HG03565 (cell line): ENCODE results near the gene TBC1D19.

Experiments
- ATAC-seq: cut with Tn5 transposase; IDR thresholded peaks from one replicate; pipeline ENCODE4 v1.9.1; 2021; ENCODE audit warnings: mild to moderate bottlenecking, moderate library complexity; ENCODE audit not compliant: unreplicated experiment

TBC1D19 gene

DNA sequence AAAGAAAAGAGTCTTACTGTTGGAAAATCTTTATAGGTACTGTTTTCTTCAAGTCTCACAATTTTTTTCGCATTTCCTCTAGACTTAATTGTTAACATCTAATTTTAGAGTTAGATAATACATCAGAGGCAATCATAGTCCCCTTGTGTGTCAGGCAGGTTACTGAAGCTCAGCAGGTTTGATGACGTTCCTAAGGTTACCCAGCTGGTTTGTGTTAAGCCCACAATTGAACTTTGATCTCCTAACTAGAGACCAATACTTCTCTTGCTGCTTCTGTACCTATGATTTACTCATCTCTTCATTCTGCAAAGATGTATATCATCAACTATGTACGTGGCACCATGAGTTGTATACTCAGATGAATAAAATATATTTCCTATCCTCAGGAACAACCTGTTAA, 145.1 kb downstream of the TBC1D19 start:
- ATAC-seq = no peak

DNA sequence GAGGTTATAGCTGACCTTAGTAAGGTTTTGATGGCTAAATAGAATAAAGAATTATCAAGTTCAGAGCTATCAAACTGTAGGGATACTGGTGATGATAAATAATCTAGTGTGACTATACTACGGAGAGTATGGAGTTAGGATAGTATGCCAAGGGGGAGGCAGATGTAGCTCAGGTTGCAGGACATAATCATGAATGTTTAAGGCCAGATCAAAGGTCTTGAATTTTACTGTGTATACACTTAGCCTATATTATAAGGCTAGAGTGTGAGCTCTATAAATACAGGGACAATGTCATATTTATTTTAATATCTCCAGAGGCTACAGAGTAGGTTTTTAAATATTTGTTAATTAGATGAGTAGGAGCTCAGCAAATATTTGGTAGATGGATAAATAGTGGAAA, 145.7 kb downstream of the TBC1D19 start:
- no peak for ATAC-seq

DNA sequence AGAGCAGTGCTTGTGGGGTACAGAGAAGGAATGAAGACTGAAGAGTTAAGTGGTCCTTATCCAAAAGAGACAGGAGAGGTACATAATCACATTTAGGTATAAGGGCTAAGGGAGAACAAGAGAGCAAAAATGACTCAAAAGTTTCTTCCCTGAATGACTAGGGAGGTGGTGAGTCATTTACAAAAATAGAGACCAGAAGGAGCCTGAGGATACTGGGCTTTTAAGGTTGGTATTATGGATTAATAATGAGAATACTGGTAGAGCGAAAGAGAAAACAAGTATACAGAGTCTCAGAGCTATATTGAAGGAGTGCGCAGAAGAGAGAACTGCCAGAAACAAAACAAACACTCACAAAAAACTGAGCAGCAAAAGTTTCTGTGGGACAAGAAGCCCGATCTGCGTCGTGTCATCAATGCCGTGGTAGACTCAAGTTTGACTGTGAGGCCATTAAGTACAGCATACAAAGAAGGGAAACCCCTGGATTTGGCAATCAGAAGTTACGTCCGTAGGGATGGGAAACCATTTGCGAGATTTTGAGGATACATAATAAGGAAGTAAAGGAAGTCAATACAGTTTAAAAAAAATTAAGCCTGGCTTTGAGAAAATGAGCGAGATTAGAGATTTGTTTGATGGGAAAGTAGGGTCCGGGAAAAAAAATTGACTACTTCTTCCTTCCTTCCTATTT, 147.6 kb downstream of the TBC1D19 start:
- ATAC-seq = peak; percentile 93

DNA sequence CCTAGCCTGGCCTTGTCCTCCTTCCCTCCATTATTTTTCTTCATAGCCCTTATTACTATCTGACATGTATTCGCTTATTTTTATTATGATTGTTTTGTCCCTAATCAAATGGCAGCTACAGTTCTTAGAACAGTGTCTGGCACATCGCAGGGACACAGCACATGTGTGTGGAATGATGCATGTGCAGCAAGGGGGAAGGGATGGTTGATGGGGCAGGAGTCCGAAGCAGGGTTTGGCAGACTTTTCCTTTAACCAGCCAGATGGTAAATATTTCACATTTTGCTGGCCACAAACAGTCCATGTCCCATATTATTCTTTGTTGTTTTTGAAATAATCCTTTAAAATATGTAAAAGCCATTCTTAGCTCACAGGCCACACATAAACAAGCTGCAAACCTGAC, 148.5 kb downstream of the TBC1D19 start:
- no peak for ATAC-seq

DNA sequence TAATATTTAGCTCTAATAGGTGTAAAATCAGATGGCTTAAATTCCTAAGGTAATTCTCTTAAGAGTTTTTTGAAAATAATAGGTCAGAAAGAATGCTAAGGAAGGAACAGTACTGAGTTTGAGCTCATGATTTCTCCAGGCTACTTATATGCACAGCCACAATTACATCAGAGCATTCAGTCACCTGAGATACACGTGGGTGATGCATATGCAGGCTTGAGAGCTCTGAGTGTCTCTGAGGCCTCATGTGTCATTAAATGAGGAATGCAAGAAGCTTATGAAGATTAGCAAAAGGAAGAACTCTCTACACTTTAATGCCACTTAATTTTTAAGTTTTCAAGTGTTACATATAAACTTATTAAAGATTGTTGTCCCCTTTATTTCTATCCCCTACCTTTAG, 152.7 kb downstream of the TBC1D19 start:
- no peak for ATAC-seq

DNA sequence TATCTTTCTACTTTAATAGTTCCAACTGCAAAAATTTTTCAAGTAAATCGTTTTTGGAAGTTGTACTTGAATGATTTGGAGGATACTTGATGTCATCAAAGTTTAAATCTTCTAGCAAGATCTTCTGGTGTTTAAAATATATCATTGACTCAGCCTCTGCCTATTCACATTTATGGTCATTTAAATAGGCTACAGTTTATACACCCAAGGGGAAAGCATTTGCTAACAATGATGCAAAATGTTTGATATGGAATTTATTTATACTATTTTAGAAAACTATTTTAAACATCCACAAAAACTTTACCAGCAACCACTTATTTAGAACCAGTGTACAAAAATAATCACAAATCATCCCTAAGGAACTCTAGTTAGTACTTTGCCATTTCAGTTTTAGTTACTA, 153.5 kb downstream of the TBC1D19 start:
- ATAC-seq = no peak

DNA sequence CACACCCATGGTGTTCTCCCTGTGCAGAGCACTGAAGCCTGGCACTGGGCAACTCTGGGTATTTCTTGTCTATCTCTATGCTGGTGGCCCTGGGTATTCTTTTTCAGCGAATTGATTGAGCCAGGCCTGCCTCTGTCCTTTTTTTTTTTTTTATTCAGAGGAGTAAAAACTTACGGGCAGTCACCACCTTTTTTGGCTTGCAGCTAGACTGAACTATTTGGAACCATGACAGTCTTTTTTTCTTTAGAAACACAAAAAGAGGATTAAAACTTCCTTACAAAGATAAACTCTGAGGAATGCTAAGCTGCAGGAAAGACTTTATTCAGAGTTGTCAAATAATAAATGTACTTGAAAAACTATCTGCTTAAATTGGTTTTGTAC, 157.6 kb downstream of the TBC1D19 start:
- no peak for ATAC-seq

DNA sequence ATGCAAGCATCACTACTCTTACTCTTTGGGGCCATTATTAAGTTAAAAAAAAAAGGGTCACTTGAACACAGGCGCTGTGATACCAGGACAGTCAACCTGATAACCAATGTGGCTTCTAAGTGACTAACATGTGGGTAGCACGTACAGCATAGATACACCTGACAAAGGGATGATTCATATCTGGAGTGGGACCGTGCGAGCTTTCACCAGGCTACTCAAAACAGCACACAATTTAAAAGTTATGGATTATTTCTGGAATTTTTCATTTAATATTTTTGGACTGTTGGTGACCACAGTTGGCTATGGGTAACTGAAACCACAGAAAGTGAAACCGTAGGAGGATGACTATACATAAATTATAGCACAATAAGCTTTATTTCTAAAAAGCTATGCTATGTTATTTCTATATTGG, 162.9 kb downstream of the TBC1D19 start:
- ATAC-seq = peak; percentile 97

DNA sequence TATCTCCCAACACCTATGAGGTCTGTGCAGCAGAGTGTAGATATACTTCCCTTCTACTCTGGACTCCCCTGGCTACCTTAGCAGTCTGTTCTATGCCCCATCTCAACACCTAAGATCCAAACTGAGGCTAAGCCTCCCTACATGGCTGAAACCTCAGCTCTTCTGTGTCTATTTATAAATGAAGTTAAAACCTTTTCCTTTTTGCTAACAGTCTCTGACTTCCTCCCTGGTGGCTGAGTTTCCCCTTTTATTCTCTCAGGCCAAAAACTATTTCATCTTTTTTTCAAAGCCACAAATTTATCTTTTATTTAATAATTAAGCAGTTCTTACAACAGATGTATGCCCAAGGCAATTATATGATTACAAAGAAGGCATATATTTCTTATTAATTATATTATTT, 164.9 kb downstream of the TBC1D19 start:
- ATAC-seq = no peak

DNA sequence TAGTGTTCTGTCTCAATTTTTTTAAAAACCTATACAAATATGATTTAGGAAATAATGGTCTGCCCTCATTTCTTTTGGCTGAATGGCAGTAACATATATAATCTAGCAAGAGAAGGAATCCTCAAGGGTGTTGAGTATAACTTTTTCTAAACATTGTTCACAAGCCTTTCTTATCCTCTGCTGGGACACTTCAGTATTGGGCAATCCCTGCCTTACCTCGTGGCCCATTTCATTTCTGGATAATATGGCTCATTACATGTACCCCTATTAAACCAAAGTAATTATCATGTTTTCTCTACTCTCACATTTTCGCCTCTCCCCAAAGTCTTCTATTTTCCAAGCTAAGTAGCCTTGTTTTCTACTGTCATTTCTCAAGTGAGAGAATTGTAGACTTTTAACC, 166.0 kb downstream of the TBC1D19 start:
- no peak for ATAC-seq

DNA sequence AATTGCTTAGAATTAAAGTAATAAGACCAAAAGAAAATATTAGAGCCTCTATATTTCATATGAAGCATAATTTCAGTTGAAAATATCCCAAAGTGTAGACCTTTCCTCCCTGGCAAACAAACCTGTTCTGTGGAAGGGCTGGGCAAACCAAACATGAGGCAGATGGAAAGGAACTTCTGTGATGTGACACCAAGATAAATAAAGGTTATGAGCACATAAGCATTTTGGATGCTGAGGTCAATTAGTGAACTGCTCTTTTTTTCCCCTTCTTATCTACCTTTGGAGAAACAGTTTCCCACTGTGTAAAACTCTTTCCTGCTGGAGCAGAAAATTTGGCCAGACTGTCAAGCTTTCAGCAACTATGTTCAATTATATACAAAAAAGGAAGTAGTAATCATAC, 167.1 kb downstream of the TBC1D19 start:
- no peak for ATAC-seq

DNA sequence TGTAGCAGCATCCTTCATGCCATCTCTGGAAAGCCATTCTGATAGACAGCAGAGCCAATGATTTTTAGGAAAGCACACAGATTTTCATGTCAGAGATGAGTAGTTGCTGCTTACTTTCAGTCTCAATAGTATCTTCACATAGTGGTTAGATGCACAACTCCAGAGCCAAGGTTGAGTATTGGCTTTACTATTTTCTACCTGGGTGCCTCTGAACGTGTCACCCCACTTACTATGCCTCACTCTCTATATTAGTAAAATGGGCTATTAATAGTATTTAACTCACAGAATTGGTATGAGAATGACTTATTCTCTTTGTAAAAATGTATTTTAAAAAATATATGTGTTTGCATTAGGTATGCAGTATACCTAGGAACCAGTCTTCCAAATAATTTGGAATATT, 168.0 kb downstream of the TBC1D19 start:
- peak; percentile 94 for ATAC-seq

DNA sequence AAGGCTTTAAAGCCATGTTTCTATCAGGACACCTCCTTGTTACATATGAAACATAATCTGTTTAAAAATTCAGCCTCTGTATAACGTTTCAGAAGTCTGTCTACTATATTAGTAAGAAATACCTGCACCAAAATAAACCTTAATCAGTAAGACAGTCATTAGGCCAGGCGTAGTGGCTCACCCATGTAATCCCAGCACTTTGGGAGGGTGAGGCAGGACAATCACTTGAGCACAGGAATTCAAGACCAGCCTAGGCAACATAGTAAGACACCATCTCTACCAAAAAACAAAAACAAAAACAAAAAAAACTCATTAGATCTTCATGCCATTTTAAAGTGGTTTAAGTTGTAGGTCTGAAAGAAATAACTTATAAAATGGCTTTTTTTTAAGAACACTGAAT, 169.3 kb downstream of the TBC1D19 start:
- no peak for ATAC-seq

DNA sequence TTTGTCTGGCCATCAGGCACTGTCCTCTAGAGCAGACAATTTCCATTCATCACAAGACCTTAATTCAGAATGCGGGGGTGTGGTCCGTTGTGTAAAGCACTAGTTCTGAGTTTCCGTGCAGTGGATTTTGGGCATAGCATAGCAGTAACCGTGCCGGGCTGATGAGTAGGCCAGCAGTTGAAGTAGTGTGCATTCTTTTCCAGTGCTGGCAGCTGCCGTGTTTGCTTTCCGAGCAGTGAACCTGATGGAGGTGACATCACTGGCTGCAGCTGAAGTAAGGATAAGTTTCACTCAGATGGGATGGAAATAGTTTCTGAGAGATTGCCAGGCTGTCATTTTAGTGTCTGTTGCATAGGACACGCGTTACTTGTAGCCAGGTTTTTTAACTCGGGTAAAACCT, 169.7 kb downstream of the TBC1D19 start:
- ATAC-seq = no peak

DNA sequence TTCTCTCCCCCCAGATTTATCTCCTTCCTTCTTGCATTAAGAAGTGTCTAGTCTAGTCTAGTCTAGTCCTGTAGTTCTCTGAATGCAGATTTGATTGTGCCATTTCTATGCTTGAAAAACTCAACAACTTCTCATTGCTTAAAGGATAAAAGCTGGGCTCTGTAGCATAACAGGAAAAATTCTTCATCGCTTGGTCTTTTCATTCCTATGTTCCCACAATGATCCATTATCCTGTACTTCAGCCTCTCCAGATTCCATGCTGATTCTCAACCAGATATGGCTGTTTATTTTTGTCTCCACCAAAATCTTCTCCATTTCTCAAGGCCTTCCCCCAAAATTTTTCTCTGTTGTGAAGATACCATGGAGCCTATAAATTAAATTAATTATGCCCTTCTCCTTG, 173.9 kb downstream of the TBC1D19 start:
- no peak for ATAC-seq

DNA sequence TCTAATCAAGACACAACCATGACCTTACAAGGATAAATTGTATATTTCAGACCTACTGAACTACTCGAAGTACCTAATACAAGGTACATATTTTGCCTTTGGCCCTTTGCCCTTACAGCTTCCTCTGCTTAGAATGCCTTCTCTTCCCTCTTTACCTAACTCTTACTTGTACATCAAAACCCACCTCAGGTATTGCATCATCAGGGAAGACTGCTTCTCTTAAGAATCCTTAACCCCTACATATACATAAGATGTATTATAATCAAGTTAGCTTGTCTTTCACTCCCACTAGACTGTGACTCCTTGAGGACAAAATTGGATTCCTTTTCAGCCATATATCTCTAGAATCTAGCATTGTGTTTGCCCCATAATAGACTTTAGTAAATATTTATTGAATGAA, 175.0 kb downstream of the TBC1D19 start:
- ATAC-seq = no peak

DNA sequence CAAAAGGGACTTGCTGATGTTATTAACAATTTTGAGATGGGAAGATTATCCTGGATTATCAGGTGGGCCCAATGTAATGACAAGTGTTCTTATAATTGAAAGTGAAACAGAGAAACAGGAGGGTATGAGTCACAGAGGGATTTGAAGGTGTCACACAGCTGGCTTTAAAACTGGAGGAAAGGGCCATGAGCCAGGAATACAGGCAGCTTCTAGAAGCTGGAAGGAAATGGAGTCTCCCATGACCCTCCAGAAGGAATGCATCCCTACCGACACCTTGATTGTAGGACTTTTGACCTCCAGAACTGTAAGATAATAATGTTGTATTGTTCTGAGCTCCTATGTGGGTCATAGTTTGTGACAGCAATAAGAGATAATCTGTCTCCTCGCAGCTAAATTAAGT, 178.8 kb downstream of the TBC1D19 start:
- no peak for ATAC-seq

DNA sequence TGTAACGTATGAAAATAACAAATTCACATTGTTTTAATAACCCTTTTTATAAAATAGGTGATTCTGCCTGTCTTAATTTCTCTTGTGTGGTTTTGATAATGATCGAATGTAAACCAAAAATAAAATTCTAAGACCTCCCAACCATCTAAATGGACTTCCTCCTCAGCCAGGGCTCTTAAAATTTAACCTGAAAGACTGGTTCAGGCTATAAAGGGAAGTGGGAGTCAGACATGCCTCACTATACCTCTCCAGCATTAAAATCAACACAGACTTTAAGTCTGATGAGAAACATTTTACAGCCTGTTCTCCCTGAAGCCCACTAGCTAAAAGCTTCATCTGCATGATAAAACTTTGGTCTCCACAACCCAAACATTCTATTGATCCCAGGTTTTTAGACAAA, 179.2 kb downstream of the TBC1D19 start:
- ATAC-seq = no peak

DNA sequence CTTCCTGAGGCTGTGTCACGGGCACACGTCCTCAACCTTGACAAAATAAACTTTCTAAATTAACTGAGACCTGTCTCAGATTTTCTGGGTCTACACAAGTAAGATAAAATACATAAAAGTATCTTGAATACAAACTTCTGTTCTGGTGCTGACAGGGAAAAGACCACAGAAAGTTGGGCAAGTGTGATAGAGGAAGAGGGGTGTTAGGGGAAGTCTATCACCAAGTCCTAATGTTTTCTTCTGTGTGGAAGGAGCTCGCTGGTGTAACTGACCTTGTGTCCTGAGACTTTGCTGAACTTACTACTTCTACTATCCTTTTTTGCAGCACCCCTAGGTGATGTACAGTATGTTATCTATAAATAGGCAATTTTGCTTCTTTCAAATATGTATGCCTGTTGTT, 179.8 kb downstream of the TBC1D19 start:
- ATAC-seq = no peak

DNA sequence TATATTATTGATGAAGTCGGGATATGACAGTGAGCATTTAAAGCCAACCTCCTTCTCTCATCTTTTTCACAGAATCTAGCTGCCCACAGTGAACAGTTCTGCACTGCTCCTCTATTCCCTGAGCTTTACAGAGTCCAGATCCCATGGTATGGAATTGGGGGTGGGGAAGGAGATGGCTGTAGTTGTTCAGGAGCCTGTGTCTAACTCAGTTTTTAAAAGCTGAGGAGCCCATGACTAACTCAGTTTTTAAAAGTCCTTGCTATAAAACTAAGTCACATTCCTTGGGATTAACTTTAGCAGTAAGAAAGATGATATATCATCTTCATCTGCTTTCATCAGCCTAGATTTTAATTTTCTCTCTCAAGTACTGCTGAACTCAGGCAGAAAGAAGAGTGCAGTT, 180.3 kb downstream of the TBC1D19 start:
- no peak for ATAC-seq

DNA sequence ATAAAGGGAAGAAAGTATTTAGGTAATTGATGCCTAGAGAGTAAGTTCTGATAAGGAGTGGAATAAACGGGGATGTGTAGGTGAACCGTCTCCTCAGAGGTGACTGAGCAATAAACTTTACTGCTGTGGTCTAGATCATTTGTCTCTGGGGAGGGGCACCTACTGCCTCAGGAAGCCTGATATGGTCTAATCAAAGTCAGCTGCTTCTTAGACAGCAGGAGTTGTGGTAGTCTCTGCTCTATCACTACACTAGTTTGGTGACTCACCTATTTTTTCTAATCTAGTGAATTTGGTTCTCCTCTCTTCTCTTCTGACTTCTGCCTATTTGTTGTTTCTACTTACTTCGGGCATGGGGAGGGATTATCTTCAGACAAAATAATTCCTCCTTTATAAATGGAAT, 181.6 kb downstream of the TBC1D19 start:
- ATAC-seq = no peak

DNA sequence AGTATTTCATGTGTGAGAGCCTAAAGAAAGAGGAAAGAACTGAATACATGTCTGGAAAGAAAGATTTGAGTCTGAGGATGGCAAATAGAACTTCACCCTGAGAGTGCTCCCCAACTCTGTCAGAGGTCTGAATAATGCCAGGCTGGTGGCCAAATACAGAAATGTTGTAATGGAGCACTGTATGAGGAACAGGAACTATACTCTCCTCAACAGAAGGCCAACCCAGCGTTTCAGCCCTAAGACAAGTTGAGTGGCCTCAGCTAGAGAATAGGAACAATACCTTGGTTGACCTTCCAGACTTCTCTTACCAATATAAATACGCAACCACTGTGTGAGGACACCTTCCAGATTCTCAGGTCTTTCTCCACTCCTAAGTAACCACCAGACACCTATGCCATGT, 182.3 kb downstream of the TBC1D19 start:
- no peak for ATAC-seq

DNA sequence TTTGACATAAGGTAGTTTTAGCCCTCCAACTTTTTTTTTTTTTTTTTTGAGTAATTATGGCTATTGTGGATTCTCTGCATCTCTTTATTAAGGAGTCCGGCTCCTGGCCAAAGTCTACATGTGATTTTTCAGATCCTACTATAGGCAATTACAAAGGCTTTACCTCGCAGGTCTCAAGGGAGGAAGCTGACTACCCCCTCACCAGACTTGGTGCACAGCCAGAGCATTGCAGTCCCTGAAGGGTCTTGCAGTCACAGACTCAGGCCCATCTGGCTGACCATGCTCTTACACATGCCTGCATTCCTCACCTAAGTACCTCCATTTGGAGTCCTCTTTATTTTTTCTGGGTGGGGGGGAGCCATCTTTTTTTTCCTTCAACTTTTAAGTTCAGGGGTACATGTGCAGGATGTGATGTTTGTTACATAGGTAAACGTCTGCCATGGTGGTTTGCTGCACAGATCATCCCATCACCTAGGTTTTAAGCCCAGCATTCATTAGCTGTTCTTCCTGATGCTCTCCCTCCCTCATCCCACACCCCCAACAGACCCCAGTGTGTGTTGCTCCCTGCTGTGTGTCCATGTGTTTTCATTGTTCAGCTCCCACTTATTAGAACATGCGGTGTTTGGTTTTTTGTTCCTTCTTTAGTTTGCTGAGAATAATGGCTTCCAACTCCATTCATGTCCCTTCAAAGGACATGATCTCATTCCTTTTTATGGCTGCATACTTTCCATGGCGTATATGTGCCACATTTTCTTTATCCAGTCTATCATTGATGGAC, 188.4 kb downstream of the TBC1D19 start:
- no peak for ATAC-seq
